H1 (cell line): ENCODE data around the gene HAT1. TPM values are rescaled to one million over a fixed set of nuclear protein-coding genes. Genes with fewer than 3 reads are reported as not detected.

Experiments
- CTCF ChIA-PET: fragments of 300-600 bp; sonication (Branson Sonifier 250); formaldehyde crosslinking; loops from one replicate; lab custom pipeline; 2021; ENCODE audit not compliant: partially characterized antibody; lab: Charles Lee
- POLR2A ChIA-PET: fragments of 300-600 bp; sonication (Branson Sonifier 250); formaldehyde crosslinking; loops from one replicate; lab custom pipeline; 2021; ENCODE audit warnings: inconsistent platforms; ENCODE audit not compliant: partially characterized antibody; lab: Charles Lee
- DNase-seq, 2 experiments: peaks; one replicate each; pipeline versions ENCODE4 v3.0.0 to v3.0.0-alpha.2; 2010 to 2022; ENCODE audit warnings: low spot score in 2 of 2, low read depth in 1 of 2, mixed read lengths in 1 of 2
- FAIRE-seq: peaks from 2 replicates; lab custom pipeline; 2011; peaks lifted over from hg19 to GRCh38; lab: Jason Lieb, UNC
- H2AFZ ChIP-seq: 2 replicates; pipeline ENCODE4 v1.8.1; 2012; ENCODE audit warnings: low read length, inconsistent platforms
- H2AK5ac ChIP-seq: 2 replicates; pipeline ENCODE4 v1.6.1; 2013; ENCODE audit warnings: low read depth, low read length
- H2BK120ac ChIP-seq: replicated peaks from 2 replicates; pipeline ENCODE3; 2013; ENCODE audit warnings: low read depth, low read length, inconsistent platforms
- H2BK12ac ChIP-seq: 2 replicates; pipeline ENCODE4 v1.6.1; 2013; ENCODE audit warnings: low read depth, low read length
- H2BK15ac ChIP-seq: 2 replicates; pipeline ENCODE4 v1.6.1; 2013; ENCODE audit warnings: low read length
- H2BK20ac ChIP-seq: 2 replicates; pipeline ENCODE4 v1.6.1; 2013; ENCODE audit warnings: low read length
- H2BK5ac ChIP-seq: 2 replicates; pipeline ENCODE4 v1.6.1; 2013; ENCODE audit warnings: low read depth, low read length
- H3K14ac ChIP-seq: 2 replicates; pipeline ENCODE4 v1.6.1; 2013; ENCODE audit warnings: inconsistent platforms; ENCODE audit not compliant: insufficient read length
- H3K18ac ChIP-seq: 2 replicates; pipeline ENCODE4 v1.6.1; 2013; ENCODE audit warnings: low read length; ENCODE audit errors: extremely low read depth
- H3K23ac ChIP-seq: 2 replicates; pipeline ENCODE4 v1.6.1; 2013; ENCODE audit warnings: inconsistent platforms; ENCODE audit not compliant: insufficient read length
- H3K23me2 ChIP-seq: 2 replicates; pipeline ENCODE4 v1.6.1; 2013; ENCODE audit warnings: low read depth, low read length
- H3K27ac ChIP-seq: 2 replicates; pipeline ENCODE4 v1.6.1; 2011; ENCODE audit warnings: low read depth, low read length, inconsistent platforms
- H3K27me3 ChIP-seq, 4 experiments: replicated peaks in 1 of 4; 1 replicate in 1 of 4; 2 replicates in 3 of 4; pipeline versions ENCODE4 v1.6.1 to v1.8.1; 2011 to 2013; ENCODE audit warnings: low read length in 3 of 4, mild to moderate bottlenecking in 3 of 4, inconsistent platforms in 2 of 4, mixed read lengths in 2 of 4, moderate library complexity in 1 of 4; ENCODE audit not compliant: control insufficient read depth in 3 of 4, insufficient read depth in 3 of 4; ENCODE audit errors: extremely low read depth in 1 of 4
- H3K36me3 ChIP-seq, 4 experiments: 2 replicates each; pipeline versions ENCODE4 v1.6.1 to v1.8.1; 2011 to 2013; ENCODE audit warnings: mild to moderate bottlenecking in 4 of 4, low read length in 3 of 4, moderate library complexity in 2 of 4, control low read depth in 1 of 4, inconsistent platforms in 1 of 4; ENCODE audit not compliant: insufficient read depth in 4 of 4, control insufficient read depth in 2 of 4
- H3K4ac ChIP-seq: replicated peaks from 2 replicates; pipeline ENCODE3; 2013; ENCODE audit warnings: low read length, low read depth, mixed read lengths, inconsistent platforms; ENCODE audit not compliant: insufficient read length
- H3K4me1 ChIP-seq, 4 experiments: replicated peaks in 1 of 4; 1 replicate in 1 of 4; 2 replicates in 3 of 4; pipeline versions ENCODE4 v1.6.1 to v1.8.1; 2011 to 2013; ENCODE audit warnings: low read length in 3 of 4, inconsistent platforms in 2 of 4, mixed read lengths in 1 of 4; ENCODE audit not compliant: insufficient read depth in 4 of 4, control insufficient read depth in 3 of 4
- H3K4me2 ChIP-seq, 2 experiments: 2 replicates each; pipeline versions ENCODE4 v1.6.1 to v1.8.1; 2011 to 2013; ENCODE audit warnings: low read depth in 2 of 2, low read length in 2 of 2, control low read depth in 1 of 2, inconsistent platforms in 1 of 2, mild to moderate bottlenecking in 1 of 2; ENCODE audit not compliant: insufficient read depth in 1 of 2
- H3K4me3 ChIP-seq, 4 experiments: fragments of 200-600, 300-600 bp in 1 of 4; sonication (generic), shearing (Covaris generic), sonication (Bioruptor Twin) in 1 of 4; 2 replicates each; pipeline versions ENCODE4 v1.5.1 to v1.8.1; 2011 to 2016; ENCODE audit warnings: low read length in 4 of 4, low read depth in 3 of 4, control low read depth in 2 of 4, inconsistent platforms in 2 of 4, mild to moderate bottlenecking in 2 of 4, mixed read lengths in 1 of 4, moderate library complexity in 1 of 4; ENCODE audit not compliant: insufficient read depth in 2 of 4; ENCODE audit errors: extremely low read depth in 1 of 4
- H3K56ac ChIP-seq: replicated peaks from 2 replicates; pipeline ENCODE3; 2013; ENCODE audit warnings: low read depth, mild to moderate bottlenecking, mixed read lengths, low read length, inconsistent platforms; ENCODE audit not compliant: insufficient read length
- H3K79me1 ChIP-seq: 2 replicates; pipeline ENCODE4 v1.6.1; 2013; ENCODE audit warnings: low read depth, low read length, control low read depth
- H3K79me2 ChIP-seq, 2 experiments: 2 replicates each; pipeline versions ENCODE4 v1.6.1 to v1.8.1; 2012 to 2013; ENCODE audit warnings: low read length in 2 of 2, mild to moderate bottlenecking in 2 of 2, inconsistent platforms in 1 of 2; ENCODE audit not compliant: insufficient read depth in 2 of 2, control insufficient read depth in 1 of 2
- H3K9ac ChIP-seq, 4 experiments: replicated peaks in 1 of 4; 1 replicate in 1 of 4; 2 replicates in 3 of 4; pipeline versions ENCODE4 v1.6.1 to v1.8.1; 2011 to 2013; ENCODE audit warnings: low read depth in 3 of 4, low read length in 3 of 4, control low read depth in 2 of 4, mild to moderate bottlenecking in 2 of 4, moderate library complexity in 2 of 4, inconsistent platforms in 1 of 4; ENCODE audit errors: extremely low read depth in 1 of 4
- H3K9me3 ChIP-seq, 2 experiments: 2 replicates each; pipeline versions ENCODE4 v1.6.1 to v1.8.1; 2012 to 2013; ENCODE audit warnings: mild to moderate bottlenecking in 2 of 2, moderate library complexity in 2 of 2, control low read depth in 1 of 2, inconsistent platforms in 1 of 2, low read depth in 1 of 2, low read length in 1 of 2, mixed read lengths in 1 of 2; ENCODE audit not compliant: insufficient read depth in 2 of 2
- H4K20me1 ChIP-seq, 2 experiments: replicated peaks in 1 of 2; 2 replicates each; pipeline versions ENCODE3 to v1.8.1; 2011 to 2013; ENCODE audit warnings: inconsistent platforms in 2 of 2, low read length in 2 of 2, mild to moderate bottlenecking in 1 of 2; ENCODE audit not compliant: insufficient read depth in 2 of 2, control insufficient read depth in 1 of 2
- H4K5ac ChIP-seq: 2 replicates; pipeline ENCODE4 v1.6.1; 2013; ENCODE audit warnings: low read length, low read depth, mixed read lengths, inconsistent platforms; ENCODE audit not compliant: insufficient read length
- H4K8ac ChIP-seq: 2 replicates; pipeline ENCODE4 v1.8.0; 2013; ENCODE audit warnings: mild to moderate bottlenecking, moderate library complexity, low read length, inconsistent platforms; ENCODE audit not compliant: insufficient read depth; ENCODE audit errors: extremely low read depth
- H4K91ac ChIP-seq: replicated peaks from 2 replicates; pipeline ENCODE3; 2013; ENCODE audit warnings: low read length, mixed read lengths, inconsistent platforms; ENCODE audit not compliant: insufficient read length
- ATF2 ChIP-seq: IDR thresholded peaks from 2 replicates; pipeline ENCODE4 v1.6.1; 2012; ENCODE audit warnings: low read length, inconsistent platforms
- BRCA1 ChIP-seq: IDR thresholded peaks from 2 replicates; pipeline ENCODE4 v1.6.1; 2012; ENCODE audit warnings: low read depth, low read length, improper control_type of control experiment
- HDAC2 ChIP-seq, 2 experiments: fragments of 300-600 bp in 1 of 2; sonication (generic) in 1 of 2; IDR thresholded peaks; 2 replicates each; pipeline ENCODE4 v1.6.1; 2011 to 2012; ENCODE audit warnings: low read depth in 2 of 2, low read length in 2 of 2, mild to moderate bottlenecking in 2 of 2, moderate library complexity in 2 of 2, borderline replicate concordance in 1 of 2, inconsistent platforms in 1 of 2
- HDAC6 ChIP-seq: IDR thresholded peaks from one replicate; pipeline ENCODE4 v1.7.1; 2012; ENCODE audit warnings: low read depth, mild to moderate bottlenecking, inconsistent platforms, low read length, moderate library complexity
- JUND ChIP-seq: IDR thresholded peaks from 2 replicates; pipeline ENCODE4 v1.6.1; 2011; ENCODE audit warnings: mild to moderate bottlenecking, improper control_type of control experiment, low read length
- KDM4A ChIP-seq: IDR thresholded peaks from one replicate; pipeline ENCODE4 v1.7.1; 2012; ENCODE audit warnings: low read depth, mild to moderate bottlenecking, moderate library complexity, low read length, inconsistent platforms; ENCODE audit not compliant: severe bottlenecking
- KDM5A ChIP-seq: fragments of 200-600 bp; IDR thresholded peaks from 2 replicates; pipeline ENCODE4 v1.7.1; 2012; ENCODE audit warnings: mild to moderate bottlenecking, low read length, inconsistent platforms, mixed read lengths
- PHF8 ChIP-seq: fragments of 200-600 bp; sonication (generic); conservative IDR thresholded peaks from 2 replicates; pipeline ENCODE4 v1.7.1; 2012; ENCODE audit warnings: low read depth, mild to moderate bottlenecking, inconsistent platforms, low read length, moderate library complexity
- RBBP5 ChIP-seq: IDR thresholded peaks from 2 replicates; pipeline ENCODE4 v1.7.1; 2012; ENCODE audit warnings: low read depth, mild to moderate bottlenecking, inconsistent platforms, low read length, moderate library complexity, borderline replicate concordance
- RFX5 ChIP-seq: IDR thresholded peaks from 2 replicates; pipeline ENCODE4 v1.6.1; 2011; ENCODE audit warnings: low read depth, low read length, improper control_type of control experiment, borderline replicate concordance
- RXRA ChIP-seq: IDR thresholded peaks from 2 replicates; pipeline ENCODE4 v1.6.1; 2011; ENCODE audit warnings: low read depth, mild to moderate bottlenecking, low read length, moderate library complexity; ENCODE audit not compliant: insufficient read depth
- ZNF274 ChIP-seq: IDR thresholded peaks from 2 replicates; pipeline ENCODE4 v1.7.0; 2012; ENCODE audit warnings: low read length, borderline replicate concordance; ENCODE audit errors: extremely low read depth
- WGBS, 2 experiments: shearing (Covaris generic) in 1 of 2; methylation state at CpG; one replicate each; pipeline versions ENCODE4 v1.1.6 to v1.1.7; 2013 to 2015; ENCODE audit warnings: low lambda C conversion rate in 2 of 2, mixed read lengths in 2 of 2, inconsistent platforms in 1 of 2, low coverage in 1 of 2, missing lambda C conversion rate in 1 of 2; ENCODE audit not compliant: insufficient replicate concordance in 2 of 2, insufficient coverage in 1 of 2, insufficient read length in 1 of 2; ENCODE audit errors: extremely low coverage in 1 of 2, missing lambda C conversion rate in 1 of 2; 5-methylcytosine and 5-hydroxymethylcytosine counted together
- polyA plus RNA-seq, 7 experiments: library from polyadenylated mRNA; depleted of rRNA in 3 of 7; stranded (reverse) in 5 of 7; unstranded in 2 of 7; fragments of >200 nt in 5 of 7; fragments of 200-250 nt in 2 of 7; gene quantifications; 1 replicate in 5 of 7; 2 replicates in 1 of 7; 4 replicates in 1 of 7; pipeline versions ENCODE4 v1.2.1 to v1.2.3, GENCODE V29; 2011 to 2013; ENCODE audit warnings: missing spikeins in 2 of 7, mixed read lengths in 2 of 7
- total RNA-seq: library from RNA; stranded (reverse); fragmentation: NEBNext Ultra II Directional; extraction: Animal tissue kit (Norgen Biotek cat#: 25700); gene quantifications from 2 replicates; pipeline ENCODE4 v1.2.1, GENCODE V29; 2021

Gene HAT1
- total and polyA plus RNA-seq, 2 of the 8 experiments (the other 6 are each of a cell fraction or from before 2014, with no cell fraction given) = 44.6 to 74.2 TPM

GRCh38 chr2:171996021-171996420, 73.8 kb downstream of the HAT1 start:
- Histone ChIP-seq H4K5ac (no peak overlapping the region), H3K4me2 (no peak overlapping the region), H3K36me3 (no peaks in the 10 kb centered on the region), H3K4ac (no peak overlapping the region), H3K23ac (no peak overlapping the region), H2BK120ac (no peak overlapping the region), H2BK12ac (no peak overlapping the region), H3K9me3 (no peaks in the 10 kb centered on the region), H3K56ac (no peak overlapping the region), H2BK15ac (no peak overlapping the region), H3K4me3 (no peak overlapping the region), H3K79me2 (no peaks in the 10 kb centered on the region), H3K23me2 (peaks cover 11% of the 10 kb centered on the region), H3K14ac (no peak overlapping the region), H3K18ac (no peak overlapping the region), H2AFZ (no peak overlapping the region), H3K27me3 (peaks cover 0 to 16% (median 7%) of the 10 kb centered on the region in 4 experiments; a peak in 4 of 7 replicates), H3K79me1 (no peaks in the 10 kb centered on the region), H3K4me1 (peaks cover 0 to 4% (median 1%) of the 10 kb centered on the region in 4 experiments; a peak in 4 of 7 replicates), H3K27ac (no peak overlapping the region), H3K9ac (no peak overlapping the region), H2BK5ac (no peak overlapping the region), H2AK5ac (no peak overlapping the region), H2BK20ac (no peak overlapping the region), H4K91ac (no peak overlapping the region), H4K8ac (no peak overlapping the region), H4K20me1 (no peaks in the 10 kb centered on the region)
- DNase-seq = no peak
- ChIA-PET CTCF (interaction anchor here (0.7 kb wide), 1 partner anchor 132 kb away, joined by 3 read pairs; no protein-coding TSS in a partner anchor), POLR2A (interaction anchor here (1.0 kb wide), 1 partner anchor 11 kb away, joined by 3 read pairs; no protein-coding TSS in a partner anchor)
- FAIRE-seq = no peak
- WGBS, 2 experiments = 85% methylated on average over 5 of the region's 5 CpGs; no CpG with 5 or more reads in 1 of the 2 experiments
- TF ChIP-seq PHF8 (no peak), HDAC2 (IDR thresholded peaks at IDR 0.05; ENCODE audit: borderline replicate concordance in 1 of 2, low read depth in 2 of 2, low read length in 2 of 2) (no peak), KDM5A (no peak), BRCA1 (no peak), ZNF274 (no peak), ATF2 (no peak), JUND (no peak), KDM4A (no peak), RXRA (no peak), RBBP5 (no peak), HDAC6 (no peak), RFX5 (no peak)
